IMR-90 (cell line): Measurements from ENCODE around the gene SIN3B. TPM values are rescaled to one million over a fixed set of nuclear protein-coding genes. Genes with fewer than 3 reads are reported as not detected.

Source experiments
- ATAC-seq: fragments of 200-7000 bp; cut with Tn5 transposase; 2 replicates; pipeline ENCODE4 v1.9.1; 2020; ENCODE audit warnings: low read depth, mild to moderate bottlenecking, moderate library complexity
- BruUV-seq: library from RNA; stranded (reverse); fragments of 400-500 nt; replicated peaks from 2 replicates; lab custom pipeline; 2021; lab: Mats Ljungman, UMichigan
- CTCF ChIA-PET: fragments of 300-600 bp; formaldehyde crosslinking; extraction: SDS; loops from one replicate; lab custom pipeline; 2021; ENCODE audit warnings: antibody characterized with exemption; lab: Yijun Ruan, JAX
- POLR2A ChIA-PET: fragments of 300-600 bp; sonication (Branson Sonifier 250); formaldehyde crosslinking; loops from one replicate; lab custom pipeline; 2022; ENCODE audit warnings: antibody characterized with exemption; ENCODE audit not compliant: unreplicated experiment; lab: Charles Lee
- DNase-seq: peaks from one replicate; pipeline ENCODE4 v3.0.0; 2013
- H2AFZ ChIP-seq: replicated peaks from 2 replicates; pipeline ENCODE3; 2013; ENCODE audit warnings: low read length, mild to moderate bottlenecking; ENCODE audit not compliant: poor library complexity
- H2AK5ac ChIP-seq: 2 replicates; pipeline ENCODE4 v1.6.1; 2013; ENCODE audit warnings: low read depth, low read length, inconsistent platforms
- H2AK9ac ChIP-seq: replicated peaks from 2 replicates; pipeline ENCODE3; 2013; ENCODE audit warnings: mild to moderate bottlenecking, low read depth, low read length, moderate library complexity; ENCODE audit not compliant: poor library complexity
- H2BK120ac ChIP-seq: 2 replicates; pipeline ENCODE4 v1.6.1; 2013; ENCODE audit warnings: low read depth, low read length, inconsistent platforms
- H2BK15ac ChIP-seq: 3 replicates; pipeline ENCODE4 v1.6.1; 2013; ENCODE audit warnings: low read depth, low read length, inconsistent platforms
- H2BK20ac ChIP-seq: 2 replicates; pipeline ENCODE4 v1.6.1; 2013; ENCODE audit warnings: low read depth, mild to moderate bottlenecking, inconsistent platforms, low read length, moderate library complexity
- H2BK5ac ChIP-seq: 2 replicates; pipeline ENCODE4 v1.6.1; 2013; ENCODE audit warnings: mild to moderate bottlenecking, low read depth, low read length, inconsistent platforms; ENCODE audit not compliant: poor library complexity, severe bottlenecking
- H3K14ac ChIP-seq: replicated peaks from 2 replicates; pipeline ENCODE4 v1.6.1; 2013; ENCODE audit warnings: low read depth, low read length, inconsistent platforms
- H3K18ac ChIP-seq: 2 replicates; pipeline ENCODE4 v1.6.1; 2013; ENCODE audit warnings: low read depth, low read length, control low read depth
- H3K23ac ChIP-seq: 2 replicates; pipeline ENCODE4 v1.6.1; 2013; ENCODE audit warnings: low read depth, low read length, inconsistent platforms
- H3K27ac ChIP-seq: 2 replicates; pipeline ENCODE4 v1.5.1; 2013; ENCODE audit warnings: mild to moderate bottlenecking, control low read depth, low read length; ENCODE audit not compliant: insufficient read depth
- H3K27me3 ChIP-seq: 2 replicates; pipeline ENCODE4 v1.6.1; 2013; ENCODE audit warnings: low read length; ENCODE audit not compliant: control insufficient read depth, insufficient read depth
- H3K36me3 ChIP-seq: 2 replicates; pipeline ENCODE4 v1.6.1; 2013; ENCODE audit warnings: low read length, mixed read lengths; ENCODE audit not compliant: control insufficient read depth, insufficient read depth
- H3K4ac ChIP-seq: 2 replicates; pipeline ENCODE4 v1.6.1; 2013; ENCODE audit warnings: low read depth, low read length, inconsistent platforms
- H3K4me1 ChIP-seq: 2 replicates; pipeline ENCODE4 v1.6.1; 2013; ENCODE audit warnings: low read length, mixed read lengths; ENCODE audit not compliant: control insufficient read depth, insufficient read depth
- H3K4me2 ChIP-seq: 2 replicates; pipeline ENCODE4 v1.6.1; 2013; ENCODE audit warnings: low read depth, mild to moderate bottlenecking, control low read depth, low read length, moderate library complexity
- H3K4me3 ChIP-seq: 2 replicates; pipeline ENCODE4 v1.5.1; 2013; ENCODE audit warnings: low read depth, mild to moderate bottlenecking, control low read depth, low read length, moderate library complexity; ENCODE audit not compliant: insufficient read depth
- H3K56ac ChIP-seq: 2 replicates; pipeline ENCODE4 v1.6.1; 2013; ENCODE audit warnings: low read length, inconsistent platforms; ENCODE audit not compliant: insufficient read depth; ENCODE audit errors: extremely low read depth
- H3K79me1 ChIP-seq, 2 experiments: 2 replicates each; pipeline ENCODE4 v1.6.1; 2013; ENCODE audit warnings: low read length in 2 of 2, inconsistent platforms in 1 of 2, low read depth in 1 of 2
- H3K9ac ChIP-seq: 2 replicates; pipeline ENCODE4 v1.6.1; 2013; ENCODE audit warnings: low read depth, low read length, control low read depth
- H3K9me1 ChIP-seq: 2 replicates; pipeline ENCODE4 v1.6.1; 2013; ENCODE audit warnings: low read length, inconsistent platforms; ENCODE audit not compliant: insufficient read depth
- H3K9me3 ChIP-seq: 2 replicates; pipeline ENCODE4 v1.6.1; 2013; ENCODE audit warnings: low read length; ENCODE audit not compliant: control insufficient read depth, insufficient read depth
- H4K20me1 ChIP-seq: 2 replicates; pipeline ENCODE4 v1.6.1; 2013; ENCODE audit warnings: low read length, inconsistent platforms; ENCODE audit not compliant: insufficient read depth
- H4K5ac ChIP-seq: 2 replicates; pipeline ENCODE4 v1.6.1; 2013; ENCODE audit warnings: mild to moderate bottlenecking, low read depth, low read length, control low read depth
- H4K8ac ChIP-seq, 2 experiments: 2 replicates each; pipeline ENCODE4 v1.6.1; 2013; ENCODE audit warnings: low read depth in 2 of 2, low read length in 2 of 2, control low read depth in 1 of 2, inconsistent platforms in 1 of 2
- H4K91ac ChIP-seq: 2 replicates; pipeline ENCODE4 v1.6.1; 2013; ENCODE audit warnings: low read depth, low read length, inconsistent platforms; ENCODE audit not compliant: insufficient read depth
- BHLHE40 ChIP-seq: fragments of 150-350 bp; IDR thresholded peaks from 2 replicates; pipeline ENCODE4 v1.6.1; 2016; ENCODE audit warnings: mild to moderate bottlenecking, low read depth, low read length
- CEBPB ChIP-seq: IDR thresholded peaks from 2 replicates; pipeline ENCODE4 v1.6.1; 2012; ENCODE audit warnings: low read depth, low read length, improper control_type of control experiment
- CHD1 ChIP-seq: IDR thresholded peaks from 2 replicates; pipeline ENCODE4 v1.6.1; 2012; ENCODE audit warnings: low read depth, low read length, improper control_type of control experiment
- CTCF ChIP-seq: conservative IDR thresholded peaks from 2 replicates; pipeline ENCODE4 v1.5.1; 2012; ENCODE audit warnings: mild to moderate bottlenecking, low read depth, low read length, improper control_type of control experiment
- ELK1 ChIP-seq: fragments of 150-350 bp; IDR thresholded peaks from 2 replicates; pipeline ENCODE4 v1.6.1; 2016; ENCODE audit warnings: low read depth, mild to moderate bottlenecking, low read length, moderate library complexity, borderline replicate concordance
- FOS ChIP-seq: fragments of 150-350 bp; IDR thresholded peaks from 2 replicates; pipeline ENCODE4 v1.6.1; 2016; ENCODE audit warnings: low read depth, low read length
- MAFK ChIP-seq: IDR thresholded peaks from 2 replicates; pipeline ENCODE4 v1.6.1; 2012; ENCODE audit warnings: low read depth, low read length, improper control_type of control experiment
- MAZ ChIP-seq: IDR thresholded peaks from 2 replicates; pipeline ENCODE4 v1.6.1; 2012; ENCODE audit warnings: low read depth, mild to moderate bottlenecking, low read length, improper control_type of control experiment, moderate library complexity, borderline replicate concordance
- MXI1 ChIP-seq: IDR thresholded peaks from 2 replicates; pipeline ENCODE4 v1.6.1; 2012; ENCODE audit warnings: low read depth, mild to moderate bottlenecking, low read length, moderate library complexity, borderline replicate concordance
- NFE2L2 ChIP-seq: fragments of 150-350 bp; IDR thresholded peaks from 2 replicates; pipeline ENCODE4 v1.6.1; 2016; ENCODE audit warnings: low read depth, mild to moderate bottlenecking, low read length
- POLR2A ChIP-seq: IDR thresholded peaks from 2 replicates; pipeline ENCODE4 v1.6.1; 2012; ENCODE audit warnings: mild to moderate bottlenecking, low read depth, low read length
- RAD21 ChIP-seq: IDR thresholded peaks from 2 replicates; pipeline ENCODE4 v1.6.1; 2012; ENCODE audit warnings: low read length, improper control_type of control experiment
- RCOR1 ChIP-seq: IDR thresholded peaks from 2 replicates; pipeline ENCODE4 v1.6.1; 2012; ENCODE audit warnings: mild to moderate bottlenecking, low read length, improper control_type of control experiment; ENCODE audit not compliant: insufficient replicate concordance
- RFX5 ChIP-seq: IDR thresholded peaks from 2 replicates; pipeline ENCODE4 v1.8.0; 2012; ENCODE audit warnings: low read depth, mild to moderate bottlenecking, low read length, moderate library complexity
- SMC3 ChIP-seq: fragments of 150-350 bp; IDR thresholded peaks from 2 replicates; pipeline ENCODE4 v1.6.1; 2016; ENCODE audit warnings: low read depth, mild to moderate bottlenecking, antibody characterized with exemption, low read length, moderate library complexity
- USF2 ChIP-seq: fragments of 150-350 bp; IDR thresholded peaks from 2 replicates; pipeline ENCODE4 v1.6.1; 2017; ENCODE audit warnings: mild to moderate bottlenecking, antibody characterized with exemption, low read length, low read depth
- whole genome bisulfite sequencing, 2 experiments: methylation state at CpG; one replicate each; pipeline versions ENCODE4 v1.1.5 to v1.1.7; 2013; ENCODE audit warnings: missing lambda C conversion rate in 2 of 2; ENCODE audit not compliant: insufficient read length in 1 of 2; ENCODE audit errors: extremely low coverage in 2 of 2; 5-methylcytosine and 5-hydroxymethylcytosine counted together
- dilution Hi-C: fragments of 300-500 bp; cut with HindIII; formaldehyde crosslinking; loops from one replicate; pipeline ENCODE4 v1.14.3; 2018; ENCODE audit warnings: low sequenced_read_pairs; ENCODE audit not compliant: unreplicated experiment
- in situ Hi-C: fragments of 300-500 bp; cut with MboI; formaldehyde crosslinking; loops from 3 replicates; pipeline ENCODE4 v1.14.3; 2019; ENCODE audit warnings: low sequenced_read_pairs, inconsistent platforms, mixed read lengths
- intact Hi-C: fragments of 100-400 bp; cut with micrococcal nuclease; formaldehyde crosslinking; loops from 2 replicates; pipeline ENCODE4 v1.10.0; 2022
- polyA plus RNA-seq, 3 experiments: library from polyadenylated mRNA; depleted of rRNA; stranded (reverse); fragments of >200 nt; gene quantifications; 2 replicates each; pipeline ENCODE4 v1.2.3, GENCODE V29; 2012; ENCODE audit warnings: low replicate concordance in 1 of 3
- total RNA-seq: library from RNA; depleted of rRNA; stranded (reverse); fragments of >200 nt; gene quantifications from 2 replicates; pipeline ENCODE4 v1.2.3, GENCODE V29; 2012

SIN3B gene
- total and polyA plus RNA-seq, 2 of the 4 experiments (the other 2 are of a cell fraction) = 7.9 to 40.0 TPM

GRCh38 chr19:16867211-16867610, 38.0 kb downstream of the SIN3B start:
- CTCF ChIA-PET = no interaction called here
- H3K14ac ChIP-seq = no peak overlapping the region
- H2BK20ac ChIP-seq = no peak overlapping the region
- H2AK5ac ChIP-seq = no peak overlapping the region
- no peak overlapping the region for H3K4ac ChIP-seq
- H3K36me3 ChIP-seq = peaks cover 86% of the 10 kb centered on the region
- H3K18ac ChIP-seq = no peak overlapping the region
- DNase-seq (no peak), ATAC-seq (no peak)
- no peak overlapping the region for H2AFZ ChIP-seq
- no peak overlapping the region for H3K4me3 ChIP-seq
- POLR2A ChIA-PET = no interaction called here
- no peak overlapping the region for H3K9ac ChIP-seq
- no peak overlapping the region for H4K91ac ChIP-seq
- H4K20me1 ChIP-seq = no peaks in the 10 kb centered on the region; the same call in 1 of the 2 replicates
- H2BK5ac ChIP-seq = no peak overlapping the region
- in situ Hi-C loops (no loop called here), intact Hi-C loops (no loop called here), dilution Hi-C loops (no loop called here)
- H3K4me1 ChIP-seq = no peaks in the 10 kb centered on the region
- no peak overlapping the region for H2BK15ac ChIP-seq
- TF ChIP-seq BHLHE40 = no peak
- TF ChIP-seq CEBPB = no peak
- no peak for TF ChIP-seq ELK1
- TF ChIP-seq RFX5 = no peak
- TF ChIP-seq RCOR1 = no peak
- no peak for TF ChIP-seq POLR2A
- TF ChIP-seq MAFK = no peak
- no peak for TF ChIP-seq SMC3
- TF ChIP-seq NFE2L2 = no peak
- no peak for TF ChIP-seq RAD21
- TF ChIP-seq CHD1 = no peak
- TF ChIP-seq MAZ = no peak
- TF ChIP-seq MXI1 = no peak
- TF ChIP-seq FOS = no peak
- TF ChIP-seq CTCF = no peak
- no peak for TF ChIP-seq USF2
- H3K56ac ChIP-seq = no peak overlapping the region
- H2BK120ac ChIP-seq = no peak overlapping the region
- H4K5ac ChIP-seq = no peak overlapping the region
- no peaks in the 10 kb centered on the region for H3K9me3 ChIP-seq
- no peaks in the 10 kb centered on the region for H3K27me3 ChIP-seq
- peaks cover 0 to 22% of the 10 kb centered on the region in 2 experiments; a peak in 1 of 4 replicates for H3K79me1 ChIP-seq
- no peak overlapping the region for H4K8ac ChIP-seq
- no peak overlapping the region for H2AK9ac ChIP-seq
- no peak overlapping the region for H3K23ac ChIP-seq
- 100% methylated on average over 1 of the region's 10 CpGs; no CpG with 5 or more reads in 1 of the 2 experiments for WGBS, 2 experiments
- no peak overlapping the region for H3K4me2 ChIP-seq
- H3K27ac ChIP-seq = no peak overlapping the region
- H3K9me1 ChIP-seq = no peaks in the 10 kb centered on the region; the same call in 1 of the 2 replicates
- BruUV-seq = no TSS peak
